GM18508 (cell line): ENCODE data around the gene CCNA1.

Experiments
- ATAC-seq: cut with Tn5 transposase; IDR thresholded peaks from one replicate; pipeline ENCODE4 v1.9.1; 2021; ENCODE audit warnings: moderate number of reproducible peaks; ENCODE audit not compliant: insufficient read depth, unreplicated experiment

CCNA1 gene

DNA sequence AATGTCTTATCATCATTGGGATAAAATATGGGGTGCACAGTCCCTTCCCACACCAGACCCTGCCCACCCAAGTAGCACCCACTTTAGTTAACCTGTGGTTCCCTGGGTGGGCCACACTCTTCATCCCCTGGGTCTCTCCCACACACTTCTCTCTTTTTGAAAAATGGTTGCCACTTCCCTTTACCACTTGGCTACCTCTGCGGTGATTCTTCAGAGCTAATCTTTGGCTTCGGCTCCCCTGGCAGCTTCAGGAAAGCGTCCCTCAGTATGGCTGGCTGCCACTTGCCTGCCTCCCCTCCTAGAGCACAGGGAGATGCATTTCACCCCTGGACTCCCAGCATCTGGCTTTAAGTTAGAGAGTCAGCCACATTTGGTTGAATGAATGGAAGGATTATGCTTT is 18.2 kb downstream of the CCNA1 start:
- ATAC-seq: no peak

- no peak for ATAC-seq
Measured at GRCh38 chr13:36453516-36453915, 21.2 kb downstream of the CCNA1 start.

DNA sequence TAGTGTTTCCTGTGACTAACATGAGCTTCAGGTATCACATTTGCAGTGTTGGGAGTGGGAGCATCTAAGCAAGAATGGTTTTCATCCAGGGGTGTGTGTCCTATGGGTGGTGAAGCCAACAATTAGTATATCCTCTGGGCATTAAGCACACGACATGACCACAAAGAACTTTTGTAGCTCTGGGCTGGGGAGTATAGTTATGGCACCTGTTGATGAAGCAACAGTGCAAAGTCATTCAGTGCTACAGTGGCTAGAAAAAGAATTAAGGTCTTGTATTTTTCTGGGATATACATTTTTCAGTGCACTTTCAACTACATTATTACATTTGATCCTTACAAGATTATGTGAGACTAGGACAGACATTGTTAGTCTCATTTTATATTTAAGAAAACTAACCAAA is 21.8 kb downstream of the CCNA1 start:
- no peak for ATAC-seq

DNA sequence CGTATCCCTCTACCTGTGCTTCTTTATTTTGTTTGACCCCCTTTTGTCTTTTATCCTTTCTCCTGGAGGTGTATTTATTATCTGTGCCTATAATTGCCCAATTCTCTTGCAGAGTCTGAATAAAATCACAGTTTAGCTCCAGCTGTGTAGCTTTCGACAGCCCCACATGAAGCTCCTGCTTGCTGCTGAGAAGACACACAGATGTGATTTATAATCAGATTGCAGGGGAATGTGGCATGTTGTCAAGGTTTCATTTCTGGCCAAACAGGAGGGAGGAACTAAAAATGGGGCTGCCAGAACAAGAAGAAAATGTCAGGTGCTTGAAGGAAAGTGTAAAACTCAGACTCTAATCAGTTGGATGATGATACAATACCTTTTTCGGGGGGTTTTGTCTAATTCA is 22.7 kb downstream of the CCNA1 start:
- ATAC-seq: no peak

GRCh38 chr13:36456577-36456976 is 24.3 kb downstream of the CCNA1 start:
- no peak for ATAC-seq

- ATAC-seq: no peak
Measured at GRCh38 chr13:36461506-36461905, 29.2 kb downstream of the CCNA1 start.

DNA sequence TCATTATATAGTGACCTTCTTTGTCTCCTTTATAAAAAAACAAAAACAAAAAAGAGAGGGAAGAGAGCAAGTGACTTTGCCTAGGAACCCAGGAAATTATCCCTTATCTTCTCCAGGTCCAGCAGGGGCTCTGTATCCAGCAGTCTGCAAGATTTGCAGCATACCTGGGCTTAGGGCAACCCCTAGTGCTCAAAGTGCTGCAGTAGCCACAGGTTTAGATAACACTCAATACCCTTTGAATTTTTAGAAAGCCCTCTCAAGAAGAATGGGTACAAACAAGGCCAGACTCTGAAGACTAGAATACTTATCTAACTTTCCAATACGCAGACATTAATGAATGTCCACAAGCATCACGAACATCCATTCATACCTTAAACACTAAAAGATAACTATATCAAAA is 43.2 kb downstream of the CCNA1 start:
- ATAC-seq: no peak

DNA sequence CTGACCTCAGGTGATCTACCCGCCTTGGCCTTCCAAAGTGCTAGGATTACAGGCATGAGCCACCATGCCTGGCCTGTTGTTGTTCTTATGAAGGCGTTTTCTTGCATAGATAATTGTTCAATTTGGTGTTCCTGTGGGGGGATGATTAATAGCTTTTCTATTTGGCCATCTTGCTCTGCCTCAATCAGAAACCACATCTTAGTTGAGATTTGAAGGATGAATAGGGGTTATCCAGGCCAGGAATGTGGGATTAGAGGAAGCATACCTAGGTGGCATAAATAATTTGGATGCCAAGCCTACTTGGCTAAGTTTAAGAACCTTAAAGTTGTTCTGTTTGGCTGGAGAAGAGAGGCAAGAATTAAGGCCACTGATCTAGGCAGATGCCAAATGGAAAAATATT is 44.4 kb downstream of the CCNA1 start:
- ATAC-seq: no peak

GRCh38 chr13:36480726-36481427 is 48.6 kb downstream of the CCNA1 start:
- ATAC-seq: no peak

DNA sequence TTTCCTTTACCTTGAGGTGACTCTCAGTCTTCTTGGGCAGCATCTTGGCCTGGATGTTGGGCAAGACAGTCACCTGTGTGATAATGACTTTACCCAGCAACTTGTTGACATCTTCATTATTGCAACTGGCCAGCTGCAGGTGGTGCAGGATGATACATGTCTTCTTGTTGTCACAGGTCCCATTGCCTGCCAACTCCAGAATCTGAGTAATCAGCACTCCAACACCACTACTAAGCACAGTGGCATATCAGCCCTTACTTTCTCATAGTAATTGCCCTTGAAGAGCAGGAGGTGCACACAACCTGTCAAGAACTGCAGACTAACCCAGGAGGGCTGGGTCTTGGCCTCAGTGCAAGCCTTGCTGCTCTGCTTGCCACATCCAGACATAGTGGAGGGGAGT is 57.8 kb downstream of the CCNA1 start:
- ATAC-seq: no peak
